Pancreas (tissue), 10 donors: ENCODE results near the gene SNX21. TPM values are rescaled to one million over a fixed set of nuclear protein-coding genes. Genes with fewer than 3 reads are reported as not detected.

Experiments
- ATAC-seq, 4 donors: fragments of 200-7000 bp; cut with Tn5 transposase; one replicate each; pipeline versions ENCODE4 v1.8.0 to v1.9.1; 2020; ENCODE audit warnings: mild to moderate bottlenecking in 4 of 4, moderate library complexity in 4 of 4
- DNase-seq, 6 donors: peaks; one replicate each; pipeline ENCODE4 v3.0.0-alpha.2; 2020
- FAIRE-seq: peaks from 2 replicates; lab custom pipeline; 2012; peaks lifted over from hg19 to GRCh38; lab: Jason Lieb, UNC
- H3K27ac ChIP-seq, 4 donors: fragments of 200-600 bp; sonication (generic); 1 replicate in 3 of 4; 2 replicates in 1 of 4; pipeline versions ENCODE4 v1.5.0 to v1.8.0; 2020
- H3K27me3 ChIP-seq, 4 donors: fragments of 200-600 bp; one replicate each; pipeline ENCODE4 v1.8.0; 2021
- H3K36me3 ChIP-seq, 3 donors: fragments of 200-600 bp; sonication (generic) in 1 of 3; one replicate each; pipeline versions ENCODE4 v1.5.0 to v1.8.0; 2020 to 2021
- H3K4me1 ChIP-seq, 3 donors: fragments of 200-600 bp; one replicate each; pipeline ENCODE4 v1.8.0; 2021
- H3K4me3 ChIP-seq, 4 donors: fragments of 200-600 bp; sonication (generic) in 2 of 4; one replicate each; pipeline versions ENCODE4 v1.5.0 to v1.8.0; 2020 to 2021
- H3K9me3 ChIP-seq, 4 donors: fragments of 200-600 bp; one replicate each; pipeline ENCODE4 v1.8.0; 2021
- CTCF ChIP-seq, 4 donors: fragments of 200-600 bp; sonication (generic) in 3 of 4; IDR thresholded peaks; one replicate each; pipeline versions ENCODE4 v1.5.0 to v1.8.0; 2021; ENCODE audit warnings: antibody characterized with exemption in 4 of 4
- WGBS, 2 donors: extraction: QIAGEN DNeasy Blood & Tissue Kit; methylation state at CpG; one replicate each; pipeline ENCODE4 v1.1.7; 2013; 5-methylcytosine and 5-hydroxymethylcytosine counted together
- intact Hi-C, 3 donors: fragments of 100-400 bp; cut with DNase I; formaldehyde crosslinking; loops; one replicate each; pipeline versions ENCODE4 v1.11.1 to v1.14.2; 2022
- polyA plus RNA-seq, 2 donors: library from polyadenylated mRNA; stranded (reverse); fragments of 200-250 nt; gene quantifications; one replicate each; pipeline ENCODE4 v1.2.3, GENCODE V29; 2013
- total RNA-seq, 6 donors: library from RNA; stranded (reverse); fragmentation: NEBNext Ultra II Directional in 4 of 6; extraction: Animal tissue kit (Norgen Biotek cat#: 25700) in 4 of 6; gene quantifications; one replicate each; pipeline versions ENCODE4 v1.2.1 to v1.2.4, GENCODE V29; 2021 to 2023
- donor health status: healthy with polysubstance abuse.
- donor health status: DM: no; HTN: no; CAD: no; lungs with moderate emphysema.
- donor health status: DM: no; HTN: no; CAD: no.
- donor health status: control.
- donor health status: control.
- donor health status: Bipolar disorder and iron deficiency.
- donor health status: DM: yes; HTN: yes; CAD: no.
- donor health status: DM: no; HTN: no; CAD: no.
- donor health status: DM: no; HTN: no; CAD: no.
- donor health status: DM: yes; HTN: yes; CAD: no.

Gene SNX21
- total and polyA plus RNA-seq, 8 donors = 4.6 to 22.6 (median 6.7) TPM

DNA sequence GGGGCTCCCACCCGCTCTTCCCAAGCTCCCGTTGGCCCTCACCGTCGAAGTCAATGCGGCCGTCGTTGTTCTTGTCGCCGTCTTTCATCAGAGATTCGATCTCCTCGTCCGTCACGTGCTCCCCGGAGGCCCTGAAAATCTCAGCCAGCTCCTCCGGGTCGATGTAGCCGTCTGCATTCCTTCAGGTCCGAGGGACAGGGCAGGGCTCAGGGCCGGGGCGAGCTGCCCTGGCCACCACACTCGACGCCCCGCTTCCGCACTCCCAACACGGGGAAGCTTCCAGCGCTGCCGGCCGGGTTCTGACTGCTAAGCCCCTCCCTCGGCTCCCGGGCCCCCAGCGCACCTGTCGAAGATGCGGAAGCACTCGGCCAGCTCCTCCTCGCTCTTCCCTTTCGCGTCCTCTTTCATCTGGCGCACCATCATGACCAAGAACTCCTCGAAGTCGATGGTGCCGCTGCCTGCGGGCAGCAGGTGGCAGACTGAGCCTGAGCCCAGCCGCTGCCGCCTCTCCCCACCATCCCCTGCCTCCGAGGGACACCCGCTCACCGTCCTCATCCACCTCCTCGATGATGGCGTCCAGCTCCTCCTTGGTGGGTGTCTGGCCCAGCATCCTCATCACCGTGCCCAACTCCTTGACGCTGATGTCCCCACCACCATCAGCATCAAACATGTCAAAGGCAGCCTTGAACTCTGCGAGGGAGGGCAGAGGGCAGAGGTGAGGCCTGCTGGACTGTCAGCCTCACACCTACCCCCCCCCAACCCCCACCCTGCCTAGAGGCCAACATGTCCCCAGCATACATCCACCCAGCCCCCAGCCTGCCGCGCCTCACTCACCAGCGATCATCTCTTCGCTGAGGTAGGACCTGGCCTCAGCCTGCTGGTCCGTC, 9.4 kb upstream of the SNX21 start:
- DNase-seq (peak in 2 of 6 donors; percentile 24 to 69), ATAC-seq (peak; percentile 55 to 81 (median 77)), FAIRE-seq (no peak)
- Histone ChIP-seq H3K36me3 (no peaks in the 10 kb centered on the region), H3K27me3 (peaks cover 0 to 15% (median 2%) of the 10 kb centered on the region in 4 donors), H3K27ac (no peak overlapping the region), H3K4me3 (peak overlapping the region in 1 of 4 donors; percentile 21), H3K4me1 (peaks cover 0 to 4% (median 0%) of the 10 kb centered on the region in 3 donors), H3K9me3 (no peaks in the 10 kb centered on the region)
- no peak for TF ChIP-seq CTCF (IDR thresholded peaks at IDR 0.05)
- intact Hi-C loops = loop anchor here in 1 of 3 donors (10.0 kb wide), 1 partner anchor 141 kb away; no protein-coding TSS in a partner anchor
- 13 to 17% methylated on average over 45 to 57 of the region's 57 CpGs for WGBS, 2 donors

- no peak overlapping the region for H3K4me3 ChIP-seq
- peaks cover 0 to 7% (median 2%) of the 10 kb centered on the region in 4 donors for H3K27me3 ChIP-seq
- peaks cover 0 to 4% (median 0%) of the 10 kb centered on the region in 3 donors for H3K4me1 ChIP-seq
- H3K36me3 ChIP-seq = no peaks in the 10 kb centered on the region
- no peak overlapping the region for H3K27ac ChIP-seq
- ATAC-seq (no peak), DNase-seq (no peak), FAIRE-seq (no peak)
- TF ChIP-seq CTCF (IDR thresholded peaks at IDR 0.05) = no peak
- intact Hi-C loops = loop anchor here in 1 of 3 donors (10.0 kb wide), 1 partner anchor 138 kb away; no protein-coding TSS in a partner anchor
- H3K9me3 ChIP-seq = no peaks in the 10 kb centered on the region
- WGBS, 2 donors = 71 to 80% methylated on average over 6 of the region's 6 CpGs
Measured at GRCh38 chr20:45826381-45827019, 7.1 kb upstream of the SNX21 start.

- H3K27me3 ChIP-seq = peaks cover 0 to 3% (median 1%) of the 10 kb centered on the region in 4 donors
- H3K36me3 ChIP-seq = no peaks in the 10 kb centered on the region
- DNase-seq (no peak), ATAC-seq (no peak), FAIRE-seq (no peak)
- no peaks in the 10 kb centered on the region for H3K9me3 ChIP-seq
- 71 to 82% methylated on average over 7 to 8 of the region's 8 CpGs for WGBS, 2 donors
- intact Hi-C loops = loop anchor here in 1 of 3 donors (10.0 kb wide), 1 partner anchor 138 kb away; no protein-coding TSS in a partner anchor
- no peak within 1 kb of the TSS for H3K27ac ChIP-seq
- H3K4me3 ChIP-seq = no peak within 1 kb of the TSS
- H3K4me1 ChIP-seq = peaks cover 0 to 4% (median 0%) of the 10 kb centered on the region in 3 donors
- no peak for TF ChIP-seq CTCF (IDR thresholded peaks at IDR 0.05)
Measured at GRCh38 chr20:45827030-45827652, 6.5 kb upstream of the SNX21 start, which contains the start of gene TNNC2. Gene TNNC2, minus strand, starts transcription at chr20:45827312. Its CDS starts 64 bp downstream, at chr20:45827248.

GRCh38 chr20:45827712-45828111, 5.9 kb upstream of the SNX21 start:
- TF ChIP-seq CTCF (IDR thresholded peaks at IDR 0.05) = no peak
- H3K27ac ChIP-seq = no peak overlapping the region
- no peak for FAIRE-seq

More at GRCh38 chr20:45827712-45828111, 5.9 kb upstream of the SNX21 start:
- ATAC-seq = no peak
- DNase-seq = no peak
- Histone ChIP-seq H3K27me3 (no peaks in the 10 kb centered on the region), H3K36me3 (no peaks in the 10 kb centered on the region), H3K4me3 (no peak overlapping the region), H3K4me1 (peaks cover 0 to 4% (median 0%) of the 10 kb centered on the region in 3 donors), H3K9me3 (no peaks in the 10 kb centered on the region)
- intact Hi-C loops = loop anchor here in 1 of 3 donors (10.0 kb wide), 1 partner anchor 137 kb away; no protein-coding TSS in a partner anchor
- 62 to 63% methylated on average over 6 of the region's 6 CpGs for WGBS, 2 donors
